Gastrocnemius medialis (tissue), 4 donors: Measurements from ENCODE around the gene LRRC59. TPM values are rescaled to one million over a fixed set of nuclear protein-coding genes. Genes with fewer than 3 reads are reported as not detected.

Source experiments
- ATAC-seq, 2 donors: fragments of 150-250 bp; one replicate each; pipeline ENCODE4 v1.9.1; 2016
- DNase-seq, 2 donors: peaks; one replicate each; pipeline ENCODE4 v3.0.0-alpha.2; 2019
- H3K27ac ChIP-seq, 4 donors: fragments of 200-600 bp; sonication (generic); 1 replicate in 1 of 4; 2 replicates in 3 of 4; pipeline ENCODE4 v1.5.1; 2016 to 2018; ENCODE audit warnings: mild to moderate bottlenecking in 2 of 4, moderate library complexity in 1 of 4
- H3K27me3 ChIP-seq, 3 donors: fragments of 200-600 bp; sonication (generic) in 2 of 3; 1 replicate in 1 of 3; 2 replicates in 2 of 3; pipeline versions ENCODE4 v1.5.1 to v1.6.0; 2016 to 2019; ENCODE audit warnings: mild to moderate bottlenecking in 1 of 3, moderate library complexity in 1 of 3
- H3K36me3 ChIP-seq, 2 donors: fragments of 200-600 bp; sonication (generic) in 1 of 2; one replicate each; pipeline ENCODE4 v1.5.1; 2017 to 2018
- H3K4me1 ChIP-seq, 2 donors: fragments of 200-600 bp; sonication (generic) in 1 of 2; one replicate each; pipeline ENCODE4 v1.5.1; 2016 to 2017; ENCODE audit warnings: mild to moderate bottlenecking in 2 of 2
- H3K4me3 ChIP-seq, 4 donors: fragments of 200-600 bp; sonication (generic) in 3 of 4; 1 replicate in 1 of 4; 2 replicates in 3 of 4; pipeline ENCODE4 v1.5.1; 2016 to 2019; ENCODE audit warnings: mild to moderate bottlenecking in 2 of 4
- H3K9me3 ChIP-seq, 3 donors: fragments of 200-600 bp; sonication (generic) in 2 of 3; 1 replicate in 1 of 3; 2 replicates in 2 of 3; pipeline ENCODE4 v1.5.1; 2016 to 2019
- POLR2A ChIP-seq, 2 donors: fragments of 450-650 bp; IDR thresholded peaks; one replicate each; pipeline ENCODE4 v1.6.1; 2017; ENCODE audit warnings: antibody characterized with exemption in 2 of 2, mild to moderate bottlenecking in 2 of 2, moderate library complexity in 2 of 2
- in situ Hi-C, 4 donors: fragments of 200-750 bp; cut with MboI; loops; one replicate each; pipeline versions ENCODE4 v1.15.0 to v1.8.0; 2017; ENCODE audit warnings: low sequenced_read_pairs in 4 of 4
- intact Hi-C: fragments of 100-400 bp; cut with DNase I; formaldehyde crosslinking; loops from one replicate; pipeline ENCODE4 v1.15.1; 2023; ENCODE audit warnings: low total_unique reads
- total RNA-seq, 4 donors: library from RNA; depleted of rRNA; stranded (reverse); fragments of >200 nt; gene quantifications; one replicate each; pipeline versions ENCODE4 v1.1.0 to v1.2.3, GENCODE V29; 2016
- TF ChIP-seq, protein P1 (sequence below), 5 experiments: fragments of 450-650 bp in 3 of 5; fragments of 200-600 bp in 2 of 5; sonication (generic) in 2 of 5; IDR thresholded peaks in 4 of 5; conservative IDR thresholded peaks in 1 of 5; 1 replicate in 4 of 5; 2 replicates in 1 of 5; pipeline ENCODE4 v1.5.1; 2016 to 2019; ENCODE audit warnings: antibody characterized with exemption in 5 of 5, mild to moderate bottlenecking in 3 of 5, moderate library complexity in 3 of 5

LRRC59 gene
- total RNA-seq, 4 donors from 2014 or later = 25.4 to 73.2 (median 55.8) TPM

DNA sequence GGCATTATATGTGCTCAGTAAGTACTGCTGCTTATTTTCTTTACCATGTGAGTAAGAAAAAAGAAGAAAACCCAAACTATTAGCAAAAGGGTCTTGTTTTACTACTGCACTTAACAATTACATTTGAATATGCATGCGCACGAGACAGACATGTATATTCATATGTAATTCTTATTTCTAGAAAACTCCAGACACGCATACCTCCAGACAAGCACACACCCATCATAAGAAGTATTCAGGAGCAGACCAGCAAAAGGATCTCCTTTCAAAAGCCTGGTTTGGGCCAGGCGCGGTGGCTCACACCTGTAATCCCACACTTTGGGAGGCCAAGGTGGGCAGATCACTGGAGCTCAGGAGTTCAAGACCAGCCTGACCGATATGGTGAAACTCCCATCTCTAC lies 7.8 kb downstream of the LRRC59 start:
- ATAC-seq (no peak), DNase-seq (no peak)
- peaks cover 3 to 99% of the 10 kb centered on the region in 2 donors for H3K36me3 ChIP-seq
- H3K27me3 ChIP-seq = no peaks in the 10 kb centered on the region
- intact Hi-C loops = no loop called here
- H3K4me3 ChIP-seq = no peak overlapping the region
- in situ Hi-C loops = loop anchor here in 1 of 4 donors (25.0 kb wide), 1 partner anchor 98 kb away; the partner anchor contains the start of gene RSAD1
- H3K27ac ChIP-seq = no peak overlapping the region
- no peaks in the 10 kb centered on the region for H3K4me1 ChIP-seq
- no peaks in the 10 kb centered on the region for H3K9me3 ChIP-seq
- no peak for TF ChIP-seq POLR2A (IDR thresholded peaks at IDR 0.05)
- TF ChIP-seq, protein P1, sequence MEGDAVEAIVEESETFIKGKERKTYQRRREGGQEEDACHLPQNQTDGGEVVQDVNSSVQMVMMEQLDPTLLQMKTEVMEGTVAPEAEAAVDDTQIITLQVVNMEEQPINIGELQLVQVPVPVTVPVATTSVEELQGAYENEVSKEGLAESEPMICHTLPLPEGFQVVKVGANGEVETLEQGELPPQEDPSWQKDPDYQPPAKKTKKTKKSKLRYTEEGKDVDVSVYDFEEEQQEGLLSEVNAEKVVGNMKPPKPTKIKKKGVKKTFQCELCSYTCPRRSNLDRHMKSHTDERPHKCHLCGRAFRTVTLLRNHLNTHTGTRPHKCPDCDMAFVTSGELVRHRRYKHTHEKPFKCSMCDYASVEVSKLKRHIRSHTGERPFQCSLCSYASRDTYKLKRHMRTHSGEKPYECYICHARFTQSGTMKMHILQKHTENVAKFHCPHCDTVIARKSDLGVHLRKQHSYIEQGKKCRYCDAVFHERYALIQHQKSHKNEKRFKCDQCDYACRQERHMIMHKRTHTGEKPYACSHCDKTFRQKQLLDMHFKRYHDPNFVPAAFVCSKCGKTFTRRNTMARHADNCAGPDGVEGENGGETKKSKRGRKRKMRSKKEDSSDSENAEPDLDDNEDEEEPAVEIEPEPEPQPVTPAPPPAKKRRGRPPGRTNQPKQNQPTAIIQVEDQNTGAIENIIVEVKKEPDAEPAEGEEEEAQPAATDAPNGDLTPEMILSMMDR (IDR thresholded peaks at IDR 0.05 in 4 of 5, conservative IDR thresholded peaks at IDR 0.05 in 1 of 5) = no peak

DNA sequence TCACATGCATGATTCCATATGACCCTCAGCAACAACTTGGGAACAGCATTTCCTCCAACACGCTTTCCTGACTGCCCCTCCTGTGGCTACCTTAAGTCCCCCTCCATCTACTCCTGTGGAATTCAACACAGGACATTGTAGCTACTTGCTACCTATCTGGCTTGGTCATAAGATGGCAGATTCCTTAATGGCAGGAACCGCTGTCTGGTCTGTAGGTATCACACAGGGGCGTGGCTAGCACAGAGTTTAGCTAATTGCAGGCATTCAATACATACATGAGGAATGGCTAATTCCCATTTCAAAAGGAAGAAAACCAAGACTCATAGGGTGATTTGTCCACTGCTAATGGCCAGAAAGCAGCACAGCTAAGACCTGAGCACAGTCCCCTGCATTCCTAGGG lies 8.6 kb downstream of the LRRC59 start:
- Histone ChIP-seq H3K4me3 (no peak overlapping the region), H3K27ac (no peak overlapping the region), H3K4me1 (no peaks in the 10 kb centered on the region), H3K27me3 (no peaks in the 10 kb centered on the region), H3K36me3 (peaks cover 3 to 99% of the 10 kb centered on the region in 2 donors), H3K9me3 (no peaks in the 10 kb centered on the region)
- no peak for TF ChIP-seq POLR2A (IDR thresholded peaks at IDR 0.05)
- TF ChIP-seq, protein P1 (IDR thresholded peaks at IDR 0.05 in 4 of 5, conservative IDR thresholded peaks at IDR 0.05 in 1 of 5) = no peak
- DNase-seq = no peak
- in situ Hi-C loops = loop anchor here in 1 of 4 donors (25.0 kb wide), 1 partner anchor 99 kb away; the partner anchor contains the start of gene RSAD1
- intact Hi-C loops = no loop called here
- ATAC-seq = no peak

DNA sequence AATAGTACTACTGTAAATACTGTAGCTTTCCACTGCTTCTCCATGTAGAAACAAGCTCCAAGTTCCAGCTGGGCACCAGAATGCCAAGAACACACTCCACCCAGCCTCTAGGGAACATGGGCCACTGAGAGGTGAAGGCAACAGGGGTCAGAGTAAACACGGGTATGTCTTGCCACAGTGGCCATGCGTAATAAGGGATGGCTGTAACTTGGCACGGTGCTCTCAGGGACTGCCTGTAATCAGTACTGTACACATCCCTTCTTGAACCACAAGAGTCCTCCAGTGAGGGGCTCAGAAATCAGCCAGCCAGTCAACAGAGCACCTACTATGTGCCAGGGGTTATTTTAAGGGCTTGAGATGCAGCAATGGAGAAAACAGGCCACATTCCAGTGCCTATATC lies 10.8 kb downstream of the LRRC59 start:
- Histone ChIP-seq H3K4me3 (no peak overlapping the region), H3K36me3 (peaks cover 3 to 99% of the 10 kb centered on the region in 2 donors), H3K9me3 (no peaks in the 10 kb centered on the region), H3K27ac (no peak overlapping the region), H3K4me1 (peaks cover 6 to 9% of the 10 kb centered on the region in 2 donors), H3K27me3 (no peaks in the 10 kb centered on the region)
- DNase-seq (no peak), ATAC-seq (no peak)
- intact Hi-C loops = no loop called here
- in situ Hi-C loops = loop anchor here in 1 of 4 donors (25.0 kb wide), 1 partner anchor 101 kb away; the partner anchor contains the start of gene RSAD1
- TF ChIP-seq, protein P1 (IDR thresholded peaks at IDR 0.05 in 4 of 5, conservative IDR thresholded peaks at IDR 0.05 in 1 of 5) = no peak
- no peak for TF ChIP-seq POLR2A (IDR thresholded peaks at IDR 0.05)

DNA sequence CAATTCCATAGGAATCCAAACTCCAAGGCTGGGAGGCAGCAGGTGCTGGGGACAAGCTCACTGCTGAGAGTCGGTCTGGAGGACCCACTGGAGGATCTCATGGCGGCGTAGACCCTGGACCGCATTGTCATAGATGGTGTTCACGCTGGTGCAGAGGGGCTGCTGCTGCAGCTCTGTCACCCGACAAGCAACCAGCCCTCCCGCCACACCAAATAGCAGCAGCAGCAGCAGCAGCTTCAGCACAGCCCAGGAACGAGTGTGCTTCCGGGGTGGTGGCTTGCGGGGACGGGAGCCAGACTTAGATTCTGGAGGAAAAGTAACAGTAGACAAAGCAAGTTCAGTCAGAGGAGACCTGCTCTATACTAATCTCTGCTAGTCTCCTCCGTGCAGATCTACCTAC lies 14.4 kb downstream of the LRRC59 start:
- in situ Hi-C loops = loop anchor here in 1 of 4 donors (25.0 kb wide), 1 partner anchor 104 kb away; the partner anchor contains the start of gene RSAD1
- TF ChIP-seq, protein P1 (IDR thresholded peaks at IDR 0.05 in 4 of 5, conservative IDR thresholded peaks at IDR 0.05 in 1 of 5) = no peak
- TF ChIP-seq POLR2A (IDR thresholded peaks at IDR 0.05) = no peak
- Histone ChIP-seq H3K36me3 (peaks cover 3 to 69% of the 10 kb centered on the region in 2 donors), H3K9me3 (no peaks in the 10 kb centered on the region), H3K4me1 (peaks cover 12 to 22% of the 10 kb centered on the region in 2 donors), H3K27ac (no peak overlapping the region), H3K27me3 (no peaks in the 10 kb centered on the region), H3K4me3 (no peak overlapping the region)
- ATAC-seq (no peak), DNase-seq (no peak)
- intact Hi-C loops = no loop called here

DNA sequence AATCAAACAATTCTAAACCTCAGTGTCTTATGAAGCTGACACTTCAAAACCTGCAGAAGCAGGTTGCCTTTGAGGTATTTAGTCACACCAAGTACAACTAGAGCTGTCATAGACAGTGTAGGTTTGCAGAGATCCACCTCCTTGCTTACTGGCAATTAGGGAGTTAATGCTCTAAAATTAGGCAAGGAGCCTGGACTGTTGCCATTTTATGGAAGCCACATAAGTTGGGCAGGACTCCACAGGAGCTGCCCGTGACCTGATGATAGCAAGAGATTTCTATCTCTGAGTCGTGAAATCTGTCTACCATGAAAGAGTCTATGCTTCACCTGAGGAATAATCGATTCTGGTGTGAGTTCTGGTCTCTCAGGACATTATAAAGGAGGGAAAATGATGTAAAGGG lies 15.4 kb downstream of the LRRC59 start:
- in situ Hi-C loops (loop anchor here in 1 of 4 donors (25.0 kb wide), 1 partner anchor 105 kb away; the partner anchor contains the start of gene RSAD1), intact Hi-C loops (no loop called here)
- Histone ChIP-seq H3K4me1 (peaks cover 12 to 22% of the 10 kb centered on the region in 2 donors), H3K27me3 (no peaks in the 10 kb centered on the region), H3K9me3 (no peaks in the 10 kb centered on the region), H3K36me3 (peaks cover 3 to 59% of the 10 kb centered on the region in 2 donors), H3K27ac (no peak overlapping the region), H3K4me3 (no peak overlapping the region)
- ATAC-seq (no peak), DNase-seq (no peak)
- no peak for TF ChIP-seq POLR2A (IDR thresholded peaks at IDR 0.05)
- TF ChIP-seq, protein P1 (IDR thresholded peaks at IDR 0.05 in 4 of 5, conservative IDR thresholded peaks at IDR 0.05 in 1 of 5) = no peak
